ENCODE results near the gene PLXNB2.

DNA sequence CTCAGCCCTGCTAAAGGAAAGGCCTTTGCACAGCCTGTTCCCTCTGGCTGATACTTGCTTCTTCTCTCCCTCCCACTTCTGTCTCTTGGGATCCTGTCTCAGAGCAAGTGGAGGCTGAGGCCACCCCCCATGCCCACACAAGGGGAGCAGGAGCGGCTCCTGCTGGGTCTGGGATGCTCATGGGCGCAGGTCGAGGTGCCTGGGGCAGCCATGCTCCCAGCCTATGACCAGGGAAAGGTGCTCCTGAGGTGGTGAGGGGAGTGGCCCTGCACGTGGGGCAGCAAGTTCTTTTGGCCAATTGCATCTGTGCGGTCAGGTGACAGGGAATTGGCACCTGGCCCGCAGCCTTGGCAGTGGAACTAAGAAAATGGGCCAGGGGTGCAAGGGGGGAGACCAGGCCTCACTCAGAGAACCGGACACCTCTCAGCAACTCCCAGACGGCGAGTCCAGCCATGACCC is 38.8 kb downstream of the PLXNB2 start:
- TF ChIP-seq, protein P1, sequence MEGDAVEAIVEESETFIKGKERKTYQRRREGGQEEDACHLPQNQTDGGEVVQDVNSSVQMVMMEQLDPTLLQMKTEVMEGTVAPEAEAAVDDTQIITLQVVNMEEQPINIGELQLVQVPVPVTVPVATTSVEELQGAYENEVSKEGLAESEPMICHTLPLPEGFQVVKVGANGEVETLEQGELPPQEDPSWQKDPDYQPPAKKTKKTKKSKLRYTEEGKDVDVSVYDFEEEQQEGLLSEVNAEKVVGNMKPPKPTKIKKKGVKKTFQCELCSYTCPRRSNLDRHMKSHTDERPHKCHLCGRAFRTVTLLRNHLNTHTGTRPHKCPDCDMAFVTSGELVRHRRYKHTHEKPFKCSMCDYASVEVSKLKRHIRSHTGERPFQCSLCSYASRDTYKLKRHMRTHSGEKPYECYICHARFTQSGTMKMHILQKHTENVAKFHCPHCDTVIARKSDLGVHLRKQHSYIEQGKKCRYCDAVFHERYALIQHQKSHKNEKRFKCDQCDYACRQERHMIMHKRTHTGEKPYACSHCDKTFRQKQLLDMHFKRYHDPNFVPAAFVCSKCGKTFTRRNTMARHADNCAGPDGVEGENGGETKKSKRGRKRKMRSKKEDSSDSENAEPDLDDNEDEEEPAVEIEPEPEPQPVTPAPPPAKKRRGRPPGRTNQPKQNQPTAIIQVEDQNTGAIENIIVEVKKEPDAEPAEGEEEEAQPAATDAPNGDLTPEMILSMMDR (IDR thresholded peaks at IDR 0.05), result no peak
- TF ChIP-seq POLR2A (IDR thresholded peaks at IDR 0.05), result no peak

All from heart left ventricle (tissue), 13 donors.